Stimulated activated CD8-positive, alpha-beta memory T cell treated with anti-CD3 and anti-CD28 coated beads, Interleukin-2, amount 100 ng/mL, for 1 hour (primary cell): ENCODE results near the gene PRKCE.

Experiments used
- DNase-seq, 2 donors: peaks; one replicate each; pipeline ENCODE4 v3.0.0-alpha.2; 2020; ENCODE audit warnings: low read depth in 2 of 2

Gene PRKCE

DNA sequence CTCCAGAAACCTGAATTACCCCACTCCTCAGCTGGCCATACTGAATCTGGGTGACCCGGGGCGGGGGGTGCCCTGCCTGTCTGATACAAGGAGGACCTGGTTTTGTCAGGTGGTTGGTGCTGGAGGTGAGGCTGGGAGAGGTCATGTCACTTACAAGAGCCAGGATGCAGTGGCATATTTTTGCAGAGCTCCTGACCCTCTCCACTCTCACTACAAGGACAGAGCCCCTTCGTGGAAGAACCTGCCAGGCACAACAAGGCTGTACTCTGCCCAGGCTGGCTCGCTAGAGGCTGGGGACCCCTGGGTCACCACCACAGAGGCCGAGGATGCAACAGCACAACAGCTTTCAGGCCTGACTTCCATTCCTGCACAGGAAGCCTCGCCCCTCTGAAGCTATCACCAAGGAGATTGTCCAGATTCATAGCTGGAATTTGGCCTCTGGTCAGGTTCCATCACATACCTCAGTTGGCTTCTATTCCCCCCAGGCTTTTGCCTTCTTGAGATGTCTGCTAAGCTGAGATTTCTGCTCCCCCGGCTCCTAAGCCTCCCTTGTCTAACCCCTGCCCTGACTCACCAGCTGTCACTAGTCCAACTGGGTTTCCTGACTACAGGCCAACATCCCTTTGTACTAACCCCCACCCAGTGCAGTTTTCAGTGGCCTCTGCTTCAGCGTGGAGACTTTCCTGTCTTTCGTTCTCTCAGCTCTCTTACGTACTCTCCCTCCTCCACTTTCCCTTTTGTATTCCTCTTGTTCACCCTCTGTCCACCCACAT, 513.2 kb downstream of the PRKCE start:
- DNase-seq: no peak

DNA sequence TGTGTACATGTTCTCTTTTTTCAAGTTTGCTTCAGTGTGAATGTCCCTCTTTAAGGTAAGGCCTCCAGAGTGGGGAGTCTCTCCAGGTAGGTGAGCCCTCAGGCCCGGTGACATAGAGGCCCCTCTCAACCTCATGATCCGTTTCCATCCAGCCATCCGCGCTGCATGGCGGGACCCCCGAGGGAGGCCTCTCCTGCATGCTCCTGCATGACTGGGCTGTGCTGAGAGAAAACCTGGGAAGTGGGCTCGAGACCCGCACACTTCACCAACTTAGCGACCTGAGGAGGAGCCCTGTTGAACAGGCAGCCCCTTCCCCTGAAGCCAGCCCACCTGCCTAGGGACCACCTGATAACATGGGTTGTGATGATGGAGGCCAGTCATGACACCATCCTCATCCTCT, 514.4 kb downstream of the PRKCE start:
- DNase-seq: no peak

GRCh38 chr2:46167406-46167805, 515.9 kb downstream of the PRKCE start:
- no peak for DNase-seq

DNA sequence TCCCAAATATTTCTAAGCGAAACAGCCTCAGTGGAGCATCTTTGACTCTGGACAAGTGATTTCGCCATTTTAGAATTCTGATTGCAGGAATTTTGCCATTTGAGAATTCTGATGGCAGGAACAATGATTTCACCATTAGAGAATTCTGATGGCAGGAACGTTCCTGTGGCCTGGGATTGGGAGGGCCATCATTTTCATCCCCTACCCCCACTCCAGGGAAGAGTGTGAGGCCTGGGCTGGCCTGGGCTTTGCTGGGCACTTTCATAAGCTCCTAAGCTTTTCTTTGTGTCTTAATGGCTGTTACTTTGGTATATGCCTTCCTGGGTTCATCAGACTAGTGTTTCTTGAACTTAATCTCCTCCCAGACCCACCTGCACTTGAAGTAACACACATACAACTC, 516.4 kb downstream of the PRKCE start:
- no peak for DNase-seq

- no peak for DNase-seq
These were observed 518.0 kb downstream of the PRKCE start for GRCh38 chr2:46169467-46169866.

- DNase-seq: no peak
These were observed 518.6 kb downstream of the PRKCE start for GRCh38 chr2:46170026-46170425.

- DNase-seq: no peak
These were observed 519.3 kb downstream of the PRKCE start for GRCh38 chr2:46170611-46171350.

- DNase-seq: no peak
These were observed 520.0 kb downstream of the PRKCE start for GRCh38 chr2:46171411-46171953.

DNA sequence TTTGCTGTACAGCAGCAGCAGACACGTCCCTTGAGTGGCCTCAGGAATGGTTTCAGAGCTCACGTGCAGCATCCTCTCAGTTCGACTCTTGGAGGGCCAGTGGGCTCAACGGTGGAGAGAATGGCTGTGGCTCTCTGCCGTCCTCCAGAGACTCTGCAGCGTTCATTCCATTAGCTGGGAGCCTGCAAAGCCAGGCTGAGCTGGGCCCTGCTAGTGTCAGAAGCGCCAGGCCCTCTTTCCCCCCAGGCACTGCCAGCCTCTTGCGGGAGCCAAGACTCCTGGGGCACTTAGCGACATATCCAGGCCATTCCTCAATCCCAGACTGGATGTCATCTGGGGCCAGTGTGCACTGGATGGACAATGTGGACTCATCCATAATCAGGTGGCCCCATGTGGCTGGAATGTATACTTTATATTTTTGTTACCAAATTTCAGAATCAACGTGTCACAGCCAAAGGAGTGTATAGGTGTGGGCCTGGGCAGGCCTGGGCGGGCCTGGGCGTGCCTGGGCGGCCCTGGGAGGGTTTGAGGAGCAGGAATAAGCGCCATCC, 520.6 kb downstream of the PRKCE start:
- DNase-seq: no peak

GRCh38 chr2:46173030-46173429, 521.6 kb downstream of the PRKCE start:
- no peak for DNase-seq

DNA sequence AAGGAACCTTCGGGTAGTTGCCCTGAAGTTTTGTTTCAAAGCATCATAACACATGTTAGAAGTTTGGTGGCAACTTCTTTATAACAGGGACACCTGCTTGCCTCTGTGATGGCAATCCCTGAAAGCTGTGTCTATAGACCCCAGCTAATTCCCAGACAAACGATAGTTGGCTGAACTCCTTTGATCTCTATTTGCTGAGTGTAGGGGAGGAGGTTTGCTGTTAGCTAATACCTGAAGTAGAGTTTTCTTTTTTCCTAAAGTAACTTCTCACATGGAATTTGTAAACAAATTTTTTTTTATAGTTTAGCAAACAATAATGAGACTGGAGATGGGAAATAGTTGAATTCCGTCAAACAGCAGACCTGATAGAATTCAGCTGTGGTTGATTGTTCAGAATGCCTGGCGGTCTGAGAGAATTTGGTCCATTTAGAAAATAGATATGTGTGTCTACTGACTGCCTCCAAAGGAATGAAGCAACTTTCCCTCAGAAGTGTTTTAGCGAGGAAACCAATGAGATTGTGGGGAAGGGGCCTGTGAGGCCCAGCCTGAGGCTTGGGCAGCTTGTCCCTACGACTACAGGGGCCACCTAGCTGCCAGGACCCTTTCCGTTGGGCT, 522.3 kb downstream of the PRKCE start:
- no peak for DNase-seq

DNA sequence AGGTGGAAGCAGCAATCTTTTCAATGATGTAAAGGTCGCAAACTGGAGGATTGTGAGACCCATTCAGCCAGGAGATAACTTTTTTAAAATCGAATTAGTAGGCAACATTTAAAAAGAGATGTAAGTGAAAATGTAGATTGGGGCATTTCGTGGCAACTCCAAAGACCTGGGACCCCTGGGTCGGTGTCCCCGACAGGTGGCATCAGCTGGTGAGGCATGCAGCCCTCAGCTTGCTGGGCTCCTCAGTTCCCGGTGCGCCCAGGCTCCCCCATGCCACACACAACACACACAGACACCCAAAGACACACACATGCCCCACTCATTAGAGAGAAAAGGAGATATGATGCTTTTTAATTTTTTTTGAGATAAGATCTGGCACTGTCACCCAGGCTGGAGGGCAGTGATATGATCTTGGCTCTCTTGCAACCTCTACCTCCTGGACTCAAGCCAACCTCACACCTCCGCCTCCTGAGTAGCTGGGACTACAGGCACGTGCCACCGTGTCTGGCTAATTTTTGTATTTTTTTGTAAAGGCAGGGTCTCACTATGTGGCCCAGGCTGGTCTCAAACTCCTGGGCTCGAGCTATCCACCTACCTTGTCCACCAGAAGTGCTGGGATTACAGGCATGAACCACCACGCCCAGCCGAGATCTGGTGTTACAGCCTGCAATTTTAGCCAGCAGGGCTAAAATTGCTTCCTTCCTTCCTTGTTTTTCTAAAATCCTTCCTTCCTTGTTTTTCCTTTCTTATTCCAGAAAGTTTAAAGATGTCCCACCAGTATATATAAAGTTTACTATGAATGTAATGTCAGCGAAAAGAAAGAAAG, 523.1 kb downstream of the PRKCE start:
- no peak for DNase-seq

GRCh38 chr2:46175419-46175818, 523.9 kb downstream of the PRKCE start:
- no peak for DNase-seq

DNA sequence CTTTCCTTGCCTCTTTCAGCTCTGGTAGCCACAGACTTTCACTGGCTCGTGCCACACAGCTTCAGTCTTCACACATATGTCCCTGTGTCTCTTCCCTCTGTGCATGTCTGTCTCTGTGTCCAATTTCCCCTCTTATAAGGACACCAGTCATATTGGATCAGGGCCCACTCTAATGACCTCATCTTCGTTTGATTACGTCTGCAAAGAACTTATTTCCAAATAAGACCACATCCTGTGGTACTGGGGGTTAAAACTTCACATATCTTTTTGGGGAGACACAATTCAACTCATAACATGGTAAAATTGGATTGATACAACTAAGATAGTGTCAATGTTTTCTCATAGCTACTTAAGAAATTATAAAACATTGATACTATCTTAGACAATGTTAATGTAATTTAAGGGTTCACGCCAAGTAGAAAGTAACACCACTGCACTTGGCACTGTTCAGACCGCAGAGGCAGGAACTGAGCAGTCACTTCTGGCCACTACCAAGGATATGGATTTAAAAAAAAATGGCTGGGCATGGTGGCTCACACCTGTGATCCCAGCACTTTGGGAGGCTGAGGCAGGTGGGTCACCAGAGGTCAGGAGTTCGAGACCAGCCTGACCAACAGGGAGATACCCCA, 526.1 kb downstream of the PRKCE start:
- no peak for DNase-seq

DNA sequence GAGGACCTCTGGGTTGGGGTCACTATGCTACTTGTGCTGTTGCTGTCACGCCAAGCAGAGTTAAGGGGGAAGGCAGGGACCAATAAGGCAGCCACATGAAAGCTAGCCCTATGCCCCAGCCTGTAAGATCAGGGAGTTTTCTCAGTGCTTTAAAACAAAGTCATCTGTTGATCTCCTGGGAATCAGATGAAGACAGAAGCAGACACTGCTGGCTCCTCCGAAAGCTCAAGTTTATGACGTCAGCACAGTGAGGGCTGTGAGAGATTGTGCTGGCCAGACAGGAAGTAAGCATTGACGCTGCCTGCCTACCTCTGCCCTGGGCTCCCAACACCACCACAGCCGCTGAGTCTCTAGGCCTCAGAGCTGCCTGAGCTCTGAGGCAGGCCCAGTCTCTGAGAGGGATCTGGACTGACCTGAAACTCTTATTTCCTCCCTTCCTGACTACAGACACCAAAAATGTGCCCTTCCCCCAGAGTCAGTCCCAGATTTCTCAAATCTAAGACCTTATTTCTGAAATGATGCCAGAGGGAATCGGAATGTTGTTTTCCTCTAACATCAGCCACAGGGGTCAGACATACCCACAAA, 527.7 kb downstream of the PRKCE start:
- DNase-seq: peak; percentile 10 to 20

DNA sequence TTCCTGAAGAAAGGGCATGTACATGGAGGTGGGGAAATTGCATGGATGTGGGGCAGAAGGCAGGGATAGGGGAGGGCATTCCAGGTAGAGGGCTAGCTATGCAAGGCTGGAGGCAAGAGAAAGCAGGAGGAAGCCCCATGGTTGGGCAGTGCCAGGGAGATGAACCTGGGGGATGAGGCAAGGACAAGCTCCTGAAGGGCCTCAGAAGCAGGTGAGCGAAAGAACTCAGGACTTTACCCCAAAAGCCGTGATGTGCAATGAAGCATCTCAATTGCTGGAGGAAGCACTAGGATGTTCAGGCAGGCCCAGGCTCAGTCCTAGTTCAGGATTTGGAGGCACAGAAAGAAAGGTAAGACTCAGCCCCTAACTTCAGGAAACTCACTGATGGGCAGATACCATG, 528.7 kb downstream of the PRKCE start:
- DNase-seq: no peak

DNA sequence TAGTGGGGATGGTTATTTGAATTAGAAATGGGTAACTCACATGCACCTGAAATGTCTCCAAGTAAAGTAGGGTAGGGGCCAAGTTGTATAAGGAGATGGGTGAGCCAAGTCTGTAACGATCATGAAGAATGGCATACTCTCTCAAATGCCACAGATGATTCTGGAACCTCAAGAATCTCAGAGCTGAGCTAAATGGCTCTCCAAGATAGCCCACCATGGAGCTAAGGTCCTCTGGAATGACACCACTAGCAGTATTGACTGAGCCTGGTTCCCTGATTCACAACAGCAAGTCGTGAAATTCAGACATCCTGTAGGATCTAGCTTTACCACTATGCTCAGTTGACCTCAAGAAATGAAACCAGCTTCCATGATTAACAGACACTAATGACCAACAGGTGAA, 529.8 kb downstream of the PRKCE start:
- no peak for DNase-seq

DNA sequence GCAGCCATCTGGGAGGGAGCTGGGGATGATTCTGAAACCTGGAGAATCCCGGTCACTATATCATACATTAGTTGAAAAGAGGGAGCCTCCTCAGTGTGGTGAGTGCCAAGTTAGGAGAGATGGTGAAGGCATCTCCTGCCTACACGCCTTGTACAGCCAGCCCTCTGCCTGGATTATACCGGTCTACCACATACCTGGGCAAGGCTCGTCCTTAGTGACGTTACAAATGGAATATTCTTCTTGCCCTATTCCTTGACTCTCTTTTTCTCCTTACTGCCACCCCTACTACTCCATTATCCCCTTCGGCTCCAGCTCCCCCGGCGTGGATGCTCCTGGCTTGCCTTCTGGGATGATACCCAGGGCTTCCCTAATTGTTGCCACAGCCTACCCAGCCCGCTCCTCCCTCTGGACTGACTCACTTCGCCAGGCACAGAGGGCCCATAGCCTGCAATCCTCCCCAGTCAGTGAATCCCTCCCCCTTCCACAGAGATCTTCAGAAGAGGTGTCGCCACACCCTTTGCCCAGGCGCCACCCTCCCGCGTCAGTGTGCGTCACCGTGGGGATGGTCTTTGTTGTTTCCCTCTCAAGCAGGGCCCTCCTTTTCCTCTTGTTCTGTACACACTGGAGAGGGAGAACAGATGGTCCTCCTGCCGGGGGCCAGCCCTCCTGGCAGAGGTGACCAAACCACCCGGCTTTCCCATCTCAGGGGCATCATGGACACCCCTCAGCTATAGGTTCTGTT, 530.5 kb downstream of the PRKCE start:
- no peak for DNase-seq

GRCh38 chr2:46183426-46183825, 532.0 kb downstream of the PRKCE start:
- DNase-seq: no peak
